ENCODE measurements around the gene SPATS1. TPM values are rescaled to one million over a fixed set of nuclear protein-coding genes. Genes with fewer than 3 reads are reported as not detected.

Gene SPATS1
- total and polyA plus RNA-seq, 2 of the 13 experiments (the other 11 are each of a cell fraction or from before 2014, with no cell fraction given): not detected

- TF ChIP-seq STAT5B (CRISPR knock-in tag; IDR thresholded peaks at IDR 0.05) (no peak), HDAC1 (CRISPR knock-in tag; IDR thresholded peaks at IDR 0.05) (peak; percentile 92), BHLHE40 (IDR thresholded peaks at IDR 0.05; ENCODE audit: low read length) (no peak), HES4 (CRISPR knock-in tag; IDR thresholded peaks at IDR 0.05; ENCODE audit: borderline replicate concordance) (peak; percentile 84), ZNF720 (CRISPR knock-in tag; IDR thresholded peaks at IDR 0.05) (no peak), ZBTB3 (CRISPR knock-in tag; IDR thresholded peaks at IDR 0.05; ENCODE audit: borderline replicate concordance, low read depth) (0 out of 2 replicates have a peak, but pooled peaks have one; percentile 79), POLR2AphosphoS2 (IDR thresholded peaks at IDR 0.05; ENCODE audit: low read depth, low read length) (peak; percentile 74; the same call in 1 of the 2 replicates), DDIT3 (CRISPR knock-in tag; IDR thresholded peaks at IDR 0.05) (peak; percentile 85; the same call in 1 of the 2 replicates), ZNF33B (CRISPR knock-in tag; IDR thresholded peaks at IDR 0.05) (peak; percentile 56; the same call in 1 of the 2 replicates), MTA3 (CRISPR knock-in tag; IDR thresholded peaks at IDR 0.05) (no peak), ZNF768 (CRISPR knock-in tag; IDR thresholded peaks at IDR 0.05) (peak; percentile 70), ZBTB44 (CRISPR knock-in tag; IDR thresholded peaks at IDR 0.05) (peak; percentile 62; the same call in 1 of the 2 replicates), ZNF326 (CRISPR knock-in tag; IDR thresholded peaks at IDR 0.05; ENCODE audit: borderline replicate concordance) (no peak), ZNF703 (CRISPR knock-in tag; IDR thresholded peaks at IDR 0.05; ENCODE audit: borderline replicate concordance) (no peak), NONO (IDR thresholded peaks at IDR 0.05) (no peak), NONO (CRISPR knock-in tag; conservative IDR thresholded peaks at IDR 0.05) (peak; percentile 94), TFAP4 (IDR thresholded peaks at IDR 0.05; ENCODE audit: borderline replicate concordance, low read depth) (peak; percentile 89), GABPA (IDR thresholded peaks at IDR 0.05; ENCODE audit: low read depth, low read length) (no peak), GABPA (CRISPR knock-in tag; IDR thresholded peaks at IDR 0.05; ENCODE audit: low read depth) (peak; percentile 68; the same call in 1 of the 2 replicates), CENPX (CRISPR knock-in tag; IDR thresholded peaks at IDR 0.05) (no peak), ZNF652 (CRISPR knock-in tag; IDR thresholded peaks at IDR 0.05; ENCODE audit: borderline replicate concordance, low read depth) (no peak), TOPORS (CRISPR knock-in tag; IDR thresholded peaks at IDR 0.05) (peak; percentile 60; the same call in 1 of the 2 replicates), ZNF709 (CRISPR knock-in tag; IDR thresholded peaks at IDR 0.05) (peak; percentile 94; the same call in 1 of the 2 replicates), EED (CRISPR knock-in tag; IDR thresholded peaks at IDR 0.05) (peak; percentile 94), PHF21A (CRISPR knock-in tag; IDR thresholded peaks at IDR 0.05) (peak; percentile 63; the same call in 1 of the 2 replicates), NAIF1 (CRISPR knock-in tag; IDR thresholded peaks at IDR 0.05; ENCODE audit: borderline replicate concordance) (0 out of 2 replicates have a peak, but pooled peaks have one; percentile 26), TP53 (CRISPR knock-in tag; conservative IDR thresholded peaks at IDR 0.05) (no peak), ZSCAN30 (CRISPR knock-in tag; IDR thresholded peaks at IDR 0.05) (0 out of 2 replicates have a peak, but pooled peaks have one; percentile 30)
These were observed 45.1 kb downstream of the SPATS1 start, which contains the start of gene CDC5L (continued) for GRCh38 chr6:44387346-44388134.

Data from HepG2 (cell line).